ENCODE results near the gene WDHD1.

WDHD1 gene

DNA sequence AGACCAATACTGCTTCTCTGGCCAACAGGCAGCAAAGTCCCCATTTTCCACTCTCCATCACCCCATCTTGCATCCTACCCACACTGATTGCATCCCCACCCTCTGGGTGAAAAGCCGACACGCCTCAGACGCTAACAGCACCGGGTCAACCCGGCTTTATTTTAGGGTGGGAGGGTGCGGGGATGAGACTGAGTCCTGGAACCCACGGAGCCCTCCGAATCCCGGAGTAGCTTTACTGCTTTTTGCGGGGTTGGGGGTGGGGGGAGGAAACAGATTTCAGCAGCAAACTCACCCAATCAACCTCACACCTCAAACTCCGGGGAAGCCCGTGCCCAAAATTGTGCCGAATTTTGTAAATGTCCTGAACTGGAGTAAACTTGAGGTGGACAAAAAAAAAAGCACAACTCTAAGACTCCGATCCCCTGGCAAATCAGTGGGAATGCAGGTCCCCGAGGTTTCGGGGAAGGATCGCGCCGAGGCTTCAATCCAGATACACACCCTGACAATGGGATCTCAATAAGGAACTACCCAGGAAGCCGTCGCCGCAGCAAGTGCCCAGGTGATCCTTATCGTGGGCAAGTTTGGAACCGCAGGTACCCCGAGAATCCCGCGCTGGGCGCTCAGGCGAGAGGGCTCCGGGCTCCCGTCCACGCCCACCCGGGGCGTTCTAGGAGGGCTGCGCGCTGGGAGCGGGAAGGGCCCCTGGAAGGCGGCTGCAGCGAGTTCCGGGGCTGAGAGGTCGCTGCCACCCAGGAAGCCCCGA lies 125.3 kb downstream of the WDHD1 start:
- TF ChIP-seq POLR2AphosphoS5 (IDR thresholded peaks at IDR 0.05; ENCODE audit: low read depth, low read length) (no peak), SIN3A (IDR thresholded peaks at IDR 0.05; ENCODE audit: borderline replicate concordance, insufficient read depth, low read length) (no peak), FOXP2 (optimal IDR thresholded peaks at IDR 0.05; ENCODE audit: borderline replicate concordance, extremely low read depth, extremely low read length, insufficient read depth) (no peak), TAF1 (IDR thresholded peaks at IDR 0.05; ENCODE audit: borderline replicate concordance, insufficient read depth, low read length) (no peak)
- TF ChIP-seq, protein P1, sequence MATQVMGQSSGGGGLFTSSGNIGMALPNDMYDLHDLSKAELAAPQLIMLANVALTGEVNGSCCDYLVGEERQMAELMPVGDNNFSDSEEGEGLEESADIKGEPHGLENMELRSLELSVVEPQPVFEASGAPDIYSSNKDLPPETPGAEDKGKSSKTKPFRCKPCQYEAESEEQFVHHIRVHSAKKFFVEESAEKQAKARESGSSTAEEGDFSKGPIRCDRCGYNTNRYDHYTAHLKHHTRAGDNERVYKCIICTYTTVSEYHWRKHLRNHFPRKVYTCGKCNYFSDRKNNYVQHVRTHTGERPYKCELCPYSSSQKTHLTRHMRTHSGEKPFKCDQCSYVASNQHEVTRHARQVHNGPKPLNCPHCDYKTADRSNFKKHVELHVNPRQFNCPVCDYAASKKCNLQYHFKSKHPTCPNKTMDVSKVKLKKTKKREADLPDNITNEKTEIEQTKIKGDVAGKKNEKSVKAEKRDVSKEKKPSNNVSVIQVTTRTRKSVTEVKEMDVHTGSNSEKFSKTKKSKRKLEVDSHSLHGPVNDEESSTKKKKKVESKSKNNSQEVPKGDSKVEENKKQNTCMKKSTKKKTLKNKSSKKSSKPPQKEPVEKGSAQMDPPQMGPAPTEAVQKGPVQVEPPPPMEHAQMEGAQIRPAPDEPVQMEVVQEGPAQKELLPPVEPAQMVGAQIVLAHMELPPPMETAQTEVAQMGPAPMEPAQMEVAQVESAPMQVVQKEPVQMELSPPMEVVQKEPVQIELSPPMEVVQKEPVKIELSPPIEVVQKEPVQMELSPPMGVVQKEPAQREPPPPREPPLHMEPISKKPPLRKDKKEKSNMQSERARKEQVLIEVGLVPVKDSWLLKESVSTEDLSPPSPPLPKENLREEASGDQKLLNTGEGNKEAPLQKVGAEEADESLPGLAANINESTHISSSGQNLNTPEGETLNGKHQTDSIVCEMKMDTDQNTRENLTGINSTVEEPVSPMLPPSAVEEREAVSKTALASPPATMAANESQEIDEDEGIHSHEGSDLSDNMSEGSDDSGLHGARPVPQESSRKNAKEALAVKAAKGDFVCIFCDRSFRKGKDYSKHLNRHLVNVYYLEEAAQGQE (IDR thresholded peaks at IDR 0.05; ENCODE audit: insufficient read depth in 1 of 2, low read depth in 2 of 2, low read length in 2 of 2): no peak

DNA sequence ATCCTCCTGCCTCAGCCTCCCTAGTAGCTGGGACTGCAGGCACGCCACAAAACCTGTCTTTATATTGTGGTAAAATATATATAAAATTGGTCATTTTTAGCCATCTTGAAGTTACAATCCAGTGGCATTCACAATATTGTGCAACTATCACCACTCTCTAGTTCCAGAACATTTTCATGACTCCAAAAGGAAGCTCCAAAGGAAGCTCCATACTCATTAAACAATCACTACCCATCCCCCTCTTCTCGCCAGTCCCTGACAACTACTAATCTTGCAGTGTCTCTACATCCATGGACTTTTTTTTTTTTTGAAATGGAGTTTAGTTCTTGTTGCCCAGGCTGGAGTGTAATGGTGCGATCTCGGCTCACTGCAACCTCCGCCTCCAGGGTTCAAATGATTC lies 127.3 kb downstream of the WDHD1 start:
- TF ChIP-seq FOXP2 (optimal IDR thresholded peaks at IDR 0.05; ENCODE audit: borderline replicate concordance, extremely low read depth, extremely low read length, insufficient read depth) (no peak), SIN3A (IDR thresholded peaks at IDR 0.05; ENCODE audit: borderline replicate concordance, insufficient read depth, low read length) (no peak), POLR2AphosphoS5 (IDR thresholded peaks at IDR 0.05; ENCODE audit: low read depth, low read length) (no peak), TAF1 (IDR thresholded peaks at IDR 0.05; ENCODE audit: borderline replicate concordance, insufficient read depth, low read length) (no peak)
- TF ChIP-seq, protein P1 (IDR thresholded peaks at IDR 0.05; ENCODE audit: insufficient read depth in 1 of 2, low read depth in 2 of 2, low read length in 2 of 2): no peak

DNA sequence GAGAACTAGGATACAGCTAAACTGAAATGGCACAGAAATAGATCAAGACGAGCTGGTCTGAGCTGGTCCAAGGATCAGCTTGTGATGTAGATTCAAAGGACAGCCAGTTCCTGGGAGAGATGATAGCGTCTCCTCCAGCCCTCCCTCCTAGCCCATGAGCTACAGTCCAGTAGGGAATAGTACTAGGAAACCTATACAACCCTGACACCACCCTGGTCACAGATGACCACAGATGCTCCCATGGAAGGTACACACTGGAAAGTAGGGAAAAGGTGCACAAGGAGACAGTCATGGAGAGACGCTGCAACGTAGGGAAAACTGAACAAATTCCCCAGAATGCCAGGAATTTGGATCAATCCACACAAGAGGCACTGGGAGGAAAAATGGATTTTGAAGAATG lies 131.2 kb downstream of the WDHD1 start:
- TF ChIP-seq FOXP2 (optimal IDR thresholded peaks at IDR 0.05; ENCODE audit: borderline replicate concordance, extremely low read depth, extremely low read length, insufficient read depth): no peak
- no peak for TF ChIP-seq SIN3A (IDR thresholded peaks at IDR 0.05; ENCODE audit: borderline replicate concordance, insufficient read depth, low read length)
- TF ChIP-seq POLR2AphosphoS5 (IDR thresholded peaks at IDR 0.05; ENCODE audit: low read depth, low read length): no peak
- TF ChIP-seq, protein P1 (IDR thresholded peaks at IDR 0.05; ENCODE audit: insufficient read depth in 1 of 2, low read depth in 2 of 2, low read length in 2 of 2): no peak
- TF ChIP-seq TAF1 (IDR thresholded peaks at IDR 0.05; ENCODE audit: borderline replicate concordance, insufficient read depth, low read length): no peak

DNA sequence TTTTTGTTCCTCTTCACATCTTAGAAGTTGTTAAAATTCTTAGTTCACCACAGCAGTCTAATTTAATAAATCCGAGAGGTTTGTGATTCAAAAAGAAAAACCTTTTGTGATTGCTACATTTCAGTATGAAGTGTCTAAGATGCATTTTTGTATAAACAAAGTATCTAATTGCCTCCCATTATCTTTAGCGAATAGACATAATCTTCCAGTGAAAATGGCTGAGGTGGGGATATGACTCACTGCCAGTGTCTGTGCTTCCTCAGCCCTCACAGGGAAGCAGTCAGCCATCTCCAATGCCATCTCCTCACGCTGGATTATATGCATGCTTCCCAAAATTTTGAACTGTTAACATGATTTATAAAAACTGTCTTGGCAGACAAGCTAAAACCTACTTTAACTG lies 131.9 kb downstream of the WDHD1 start:
- no peak for TF ChIP-seq TAF1 (IDR thresholded peaks at IDR 0.05; ENCODE audit: borderline replicate concordance, insufficient read depth, low read length)

DNA sequence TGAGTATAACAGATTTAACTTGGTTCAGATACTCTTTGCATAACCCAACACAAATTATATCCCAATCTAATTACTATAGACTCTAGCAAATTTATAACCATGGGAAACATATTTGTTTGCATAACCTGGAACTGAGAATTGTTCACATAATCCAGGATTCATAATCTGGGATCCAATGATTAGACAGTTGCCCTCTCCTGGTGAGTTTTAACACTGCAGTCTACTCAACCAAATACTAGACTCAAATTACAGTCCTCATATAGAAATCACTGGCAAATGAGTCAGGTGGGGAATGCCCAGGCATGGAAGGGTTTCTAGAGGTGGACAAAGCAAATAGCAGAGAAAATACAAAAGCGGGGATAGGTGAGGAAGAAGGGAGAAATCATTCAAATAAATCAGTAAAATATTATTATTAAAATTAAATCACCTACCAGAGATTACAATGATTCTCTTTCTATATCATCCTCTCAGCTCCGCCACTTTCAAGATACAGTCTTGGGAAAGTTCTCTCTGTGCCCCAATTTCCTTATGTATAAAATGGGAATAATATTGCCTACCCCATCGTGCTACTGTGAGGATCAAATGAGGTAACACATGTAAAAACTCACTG lies 133.6 kb downstream of the WDHD1 start:
- no peak for TF ChIP-seq SIN3A (IDR thresholded peaks at IDR 0.05; ENCODE audit: borderline replicate concordance, insufficient read depth, low read length)
- no peak for TF ChIP-seq POLR2AphosphoS5 (IDR thresholded peaks at IDR 0.05; ENCODE audit: low read depth, low read length)
- no peak for TF ChIP-seq FOXP2 (optimal IDR thresholded peaks at IDR 0.05; ENCODE audit: borderline replicate concordance, extremely low read depth, extremely low read length, insufficient read depth)
- TF ChIP-seq, protein P1 (IDR thresholded peaks at IDR 0.05; ENCODE audit: insufficient read depth in 1 of 2, low read depth in 2 of 2, low read length in 2 of 2): no peak
